HEK293 (cell line): Measurements from ENCODE around the gene PRSS48.

Experiments used
- CTCF ChIA-PET: fragments of 350-600 bp; formaldehyde crosslinking; extraction: SDS; loops from one replicate; lab custom pipeline; 2021; ENCODE audit warnings: antibody characterized with exemption; lab: Yijun Ruan, JAX
- POLR2A ChIA-PET: fragments of 300-600 bp; formaldehyde crosslinking; extraction: SDS; loops from one replicate; lab custom pipeline; 2020; ENCODE audit warnings: antibody characterized with exemption, inconsistent platforms; lab: Yijun Ruan, JAX
- H3K27ac ChIP-seq: fragments of 200-500 bp; sonication (Bioruptor generic); 2 replicates; pipeline ENCODE4 v1.5.1; 2014; ENCODE audit warnings: low read depth, low read length, control low read depth, inconsistent platforms; ENCODE audit errors: extremely low read depth
- H3K36me3 ChIP-seq, 2 experiments: fragments of 200-500 bp in 1 of 2; sonication (Bioruptor generic) in 1 of 2; 1 replicate in 1 of 2; 2 replicates in 1 of 2; pipeline ENCODE4 v1.5.1; 2014 to 2017; ENCODE audit warnings: inconsistent platforms in 2 of 2, low read length in 2 of 2; ENCODE audit not compliant: control insufficient read depth in 2 of 2, insufficient read depth in 1 of 2
- H3K4me1 ChIP-seq: fragments of 200-500 bp; sonication (Bioruptor generic); 2 replicates; pipeline ENCODE4 v1.5.1; 2014; ENCODE audit warnings: mild to moderate bottlenecking, low read length, inconsistent platforms; ENCODE audit not compliant: control insufficient read depth, insufficient read depth
- H3K4me3 ChIP-seq: 2 replicates; pipeline ENCODE4 v1.5.1; 2011; ENCODE audit warnings: low read depth, mild to moderate bottlenecking, control low read depth, low read length, moderate library complexity
- H3K9me3 ChIP-seq: fragments of 200-500 bp; sonication (Bioruptor generic); 2 replicates; pipeline ENCODE4 v1.5.1; 2014; ENCODE audit warnings: low read depth, low read length, inconsistent platforms; ENCODE audit not compliant: control insufficient read depth, insufficient read depth
- GLIS2 ChIP-seq: fragments of 450-650 bp; formaldehyde crosslinking; IDR thresholded peaks from 2 replicates; pipeline ENCODE4 v1.5.1; 2016; ENCODE audit warnings: missing biosample characterization, missing genetic modification characterization
- HOXA7 ChIP-seq: sonication (generic); formaldehyde crosslinking; IDR thresholded peaks from 2 replicates; pipeline ENCODE4 v1.8.1; 2022; ENCODE audit warnings: missing genetic modification reagents, borderline replicate concordance
- PRDM6 ChIP-seq: fragments of 450-650 bp; formaldehyde crosslinking; IDR thresholded peaks from 2 replicates; pipeline ENCODE4 v1.5.1; 2017; ENCODE audit warnings: missing biosample characterization, missing genetic modification characterization
- SP2 ChIP-seq: fragments of 450-650 bp; formaldehyde crosslinking; IDR thresholded peaks from 2 replicates; pipeline ENCODE4 v1.5.1; 2016; ENCODE audit warnings: missing biosample characterization, missing genetic modification characterization
- TRIM28 ChIP-seq: IDR thresholded peaks from 2 replicates; pipeline ENCODE4 v1.6.1; 2011; ENCODE audit warnings: low read length, control low read depth, borderline replicate concordance
- ZFP41 ChIP-seq: fragments of 450-650 bp; formaldehyde crosslinking; IDR thresholded peaks from 2 replicates; pipeline ENCODE4 v1.5.1; 2016; ENCODE audit warnings: missing biosample characterization, missing genetic modification characterization, borderline replicate concordance
- ZNF174 ChIP-seq: fragments of 450-650 bp; formaldehyde crosslinking; IDR thresholded peaks from 2 replicates; pipeline ENCODE4 v1.5.0; 2017; ENCODE audit warnings: missing biosample characterization, mild to moderate bottlenecking, missing genetic modification characterization
- ZNF202 ChIP-seq: fragments of 450-650 bp; formaldehyde crosslinking; IDR thresholded peaks from 2 replicates; pipeline ENCODE4 v1.5.1; 2016; ENCODE audit warnings: missing biosample characterization, missing genetic modification characterization, borderline replicate concordance
- ZNF24 ChIP-seq: fragments of 450-650 bp; formaldehyde crosslinking; IDR thresholded peaks from 2 replicates; pipeline ENCODE4 v1.5.1; 2016; ENCODE audit warnings: missing biosample characterization, missing genetic modification characterization
- ZNF266 ChIP-seq: fragments of 450-650 bp; formaldehyde crosslinking; IDR thresholded peaks from 2 replicates; pipeline ENCODE4 v1.5.1; 2016; ENCODE audit warnings: missing biosample characterization, missing genetic modification characterization, low read depth
- ZNF394 ChIP-seq: fragments of 450-650 bp; formaldehyde crosslinking; IDR thresholded peaks from 2 replicates; pipeline ENCODE4 v1.5.1; 2016; ENCODE audit warnings: missing biosample characterization, missing genetic modification characterization, mild to moderate bottlenecking, moderate library complexity, borderline replicate concordance
- ZNF398 ChIP-seq: fragments of 450-650 bp; formaldehyde crosslinking; IDR thresholded peaks from 2 replicates; pipeline ENCODE4 v1.5.1; 2017; ENCODE audit warnings: missing biosample characterization, missing genetic modification characterization
- ZNF529 ChIP-seq: fragments of 450-650 bp; formaldehyde crosslinking; IDR thresholded peaks from 2 replicates; pipeline ENCODE4 v1.5.1; 2017; ENCODE audit warnings: missing genetic modification characterization, missing biosample characterization; ENCODE audit not compliant: insufficient replicate concordance
- ZNF610 ChIP-seq: fragments of 450-650 bp; formaldehyde crosslinking; IDR thresholded peaks from 2 replicates; pipeline ENCODE4 v1.5.1; 2016; ENCODE audit warnings: missing biosample characterization, missing genetic modification characterization, borderline replicate concordance
- ZSCAN4 ChIP-seq: fragments of 450-650 bp; formaldehyde crosslinking; IDR thresholded peaks from 2 replicates; pipeline ENCODE4 v1.5.1; 2017; ENCODE audit warnings: missing biosample characterization, missing genetic modification characterization

Gene PRSS48

GRCh38 chr4:151267104-151267503, 9.9 kb upstream of the PRSS48 start:
- no peak overlapping the region for H3K4me3 ChIP-seq
- ChIA-PET CTCF (interaction anchor here (0.7 to 1.4 kb wide), 3 partner anchors 9 to 535 kb away, joined by 3 to 5 read pairs (median 3); no protein-coding TSS in a partner anchor), POLR2A (no interaction called here)
- no peaks in the 10 kb centered on the region for H3K9me3 ChIP-seq
- no peak overlapping the region for H3K27ac ChIP-seq
- H3K36me3 ChIP-seq, result no peaks in the 10 kb centered on the region; a peak in 1 of 3 replicates
- TF ChIP-seq ZNF266 (tag by site-specific recombination) (no peak), ZNF394 (no peak), PRDM6 (tag by site-specific recombination) (no peak), ZNF174 (tag by site-specific recombination) (no peak), SP2 (tag by site-specific recombination) (no peak), ZNF529 (tag by site-specific recombination) (no peak), HOXA7 (CRISPR knock-in tag) (no peak), ZNF202 (tag by site-specific recombination) (no peak), ZNF24 (no peak)
- TF ChIP-seq, all 188 proteins: peak for 0
- H3K4me1 ChIP-seq, result no peaks in the 10 kb centered on the region

- POLR2A ChIA-PET, result no interaction called here
- CTCF ChIA-PET, result interaction anchor here (1.0 to 1.4 kb wide), 2 partner anchors 8 to 377 kb away, joined by 3 read pairs; no protein-coding TSS in a partner anchor
- H3K36me3 ChIP-seq, result no peaks in the 10 kb centered on the region; a peak in 1 of 3 replicates
These were observed 9.0 kb upstream of the PRSS48 start for GRCh38 chr4:151267822-151268535.

More at GRCh38 chr4:151267822-151268535, 9.0 kb upstream of the PRSS48 start:
- Histone ChIP-seq H3K27ac (no peak overlapping the region), H3K4me3 (no peak overlapping the region), H3K9me3 (no peaks in the 10 kb centered on the region), H3K4me1 (no peaks in the 10 kb centered on the region)
- TF ChIP-seq TRIM28, result no peak
- no peak for TF ChIP-seq GLIS2 (tag by site-specific recombination)
- no peak for TF ChIP-seq ZNF610 (tag by site-specific recombination)
- TF ChIP-seq ZNF398 (tag by site-specific recombination), result no peak
- TF ChIP-seq ZNF174 (tag by site-specific recombination), result no peak
- no peak for TF ChIP-seq ZSCAN4 (tag by site-specific recombination)
- TF ChIP-seq ZFP41 (tag by site-specific recombination), result no peak
